ENCODE data around the gene ACVR1B. TPM values are rescaled to one million over a fixed set of nuclear protein-coding genes. Genes with fewer than 3 reads are reported as not detected.

ACVR1B gene
- total and polyA plus RNA-seq, 5 donors, result 14.6 to 19.4 (median 15.9) TPM

DNA sequence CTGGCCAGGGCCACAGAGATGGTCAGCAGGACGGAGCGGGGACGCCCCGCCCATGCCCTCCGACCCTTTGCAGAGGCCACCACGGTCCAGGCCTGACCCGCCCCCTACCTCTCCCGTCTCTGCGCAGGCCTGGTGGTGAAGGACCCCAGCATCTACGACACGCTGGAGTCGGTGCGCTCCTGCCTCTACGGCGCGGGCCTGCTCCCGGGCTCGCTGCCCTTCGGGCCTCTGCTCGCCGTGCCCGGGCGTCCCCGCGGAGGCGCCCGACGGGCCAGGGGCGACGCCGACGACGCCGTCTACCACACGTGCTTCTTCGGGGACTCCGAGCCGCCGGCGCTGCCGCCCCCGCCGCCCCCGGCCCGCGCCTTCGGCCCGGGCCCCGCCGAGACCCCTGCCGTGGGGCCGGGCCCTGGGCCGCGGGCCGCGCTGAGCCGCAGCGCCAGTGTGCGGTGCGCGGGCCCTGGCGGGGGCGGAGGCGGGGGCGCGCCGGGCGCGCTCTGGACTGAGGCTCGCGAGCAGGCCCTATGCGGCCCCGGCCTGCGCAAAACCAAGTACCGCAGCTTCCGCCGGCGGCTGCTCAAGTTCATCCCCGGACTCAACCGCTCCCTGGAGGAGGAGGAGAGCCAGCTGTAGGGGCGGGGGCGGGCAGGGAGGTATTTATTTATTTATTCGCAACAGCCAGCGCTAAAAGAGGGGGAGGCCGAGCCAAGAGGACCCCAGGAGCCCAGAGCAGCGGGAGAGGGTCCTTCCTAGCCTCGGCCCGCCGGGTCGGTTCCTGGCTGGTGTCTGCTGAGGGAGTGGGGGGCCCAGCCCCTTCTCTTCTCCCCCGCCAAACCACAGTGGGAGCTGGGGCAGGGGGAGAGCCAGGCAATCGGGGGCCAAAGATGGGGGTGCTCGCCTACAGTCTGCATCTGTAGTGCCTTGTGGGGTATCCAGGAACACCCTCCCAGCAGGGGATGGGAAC lies 63.4 kb downstream of the ACVR1B start:
- intact Hi-C loops (cut with DNase I), result no loop called here
- Histone ChIP-seq H3K27ac (ENCODE audit: low read length) (no peak overlapping the region), H3K4me1 (ENCODE audit: control insufficient read depth, insufficient read depth, low read length) (peaks cover 7% of the 10 kb centered on the region), H3K4me3 (ENCODE audit: low read length) (no peak overlapping the region), H3K27me3 (ENCODE audit: control insufficient read depth, insufficient read depth) (no peaks in the 10 kb centered on the region), H3K9me3 (ENCODE audit: control insufficient read depth, low read length) (no peaks in the 10 kb centered on the region)
- WGBS, result 73% methylated on average over 93 of the region's 93 CpGs
- no peak for ATAC-seq
- DNase-seq, result peak in 1 of 3 donors; percentile 60

DNA sequence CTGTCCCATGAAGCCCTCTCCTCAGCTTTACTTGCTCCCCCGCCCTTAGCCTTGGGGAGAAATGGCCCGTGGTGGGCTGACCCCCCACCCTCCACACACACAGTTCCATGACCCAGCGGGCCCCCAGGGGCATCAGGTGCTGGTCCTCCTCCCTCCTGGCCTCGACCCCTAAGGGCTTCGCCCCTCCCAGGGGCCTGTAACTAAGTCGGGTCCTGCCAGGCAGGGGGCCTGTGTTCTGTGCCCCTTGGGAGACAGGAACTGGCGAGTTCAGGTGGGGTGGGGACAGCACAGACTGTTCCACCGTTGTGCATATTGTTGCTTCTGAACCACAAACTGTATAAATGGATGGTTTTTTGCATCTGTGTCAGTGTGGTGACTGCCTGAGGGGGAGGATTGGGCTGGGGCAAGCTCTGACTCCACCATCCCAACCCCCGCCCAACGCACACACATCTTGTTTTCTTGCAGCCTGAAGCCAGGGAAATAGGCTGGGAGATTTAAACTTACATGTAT lies 64.1 kb downstream of the ACVR1B start:
- Histone ChIP-seq H3K9me3 (ENCODE audit: control insufficient read depth, low read length) (no peaks in the 10 kb centered on the region), H3K27me3 (ENCODE audit: control insufficient read depth, insufficient read depth) (no peaks in the 10 kb centered on the region), H3K4me1 (ENCODE audit: control insufficient read depth, insufficient read depth, low read length) (peaks cover 5% of the 10 kb centered on the region), H3K27ac (ENCODE audit: low read length) (no peak overlapping the region), H3K4me3 (ENCODE audit: low read length) (no peak overlapping the region)
- 78% methylated on average over 10 of the region's 10 CpGs for WGBS
- intact Hi-C loops (cut with DNase I), result no loop called here
- no peak for ATAC-seq
- DNase-seq, result no peak

DNA sequence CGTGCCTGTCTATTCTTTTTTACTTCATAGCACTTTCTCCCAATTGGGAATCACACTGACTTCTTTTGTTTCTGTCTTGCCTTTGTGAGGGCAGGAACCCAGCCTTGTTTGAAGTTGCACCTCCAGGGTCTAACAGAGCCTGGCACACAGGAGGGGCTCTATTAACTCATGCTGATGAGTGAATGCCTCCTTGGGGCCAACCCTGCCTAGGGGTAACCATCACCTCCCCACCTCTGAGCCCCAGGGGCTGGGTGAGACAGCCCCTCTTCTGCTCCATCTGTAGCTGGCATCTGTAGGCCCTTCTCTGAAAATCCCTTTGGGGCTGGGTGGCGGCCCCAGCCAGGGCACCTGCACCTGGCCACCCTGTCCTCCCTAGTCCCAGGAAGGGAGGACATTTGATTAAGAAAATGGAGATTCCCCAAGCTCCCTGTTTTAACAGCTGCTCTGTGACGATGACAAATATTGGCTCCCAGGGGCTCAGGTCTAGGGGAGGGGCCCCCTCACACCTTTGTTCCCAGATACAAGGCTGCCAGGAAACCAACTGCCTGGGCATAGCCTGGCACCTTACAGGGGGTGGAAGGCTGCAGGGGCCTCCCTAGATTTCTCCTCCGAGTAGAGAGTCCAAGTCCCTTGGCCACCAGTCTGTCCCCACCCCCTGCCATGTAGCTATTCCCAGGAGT lies 67.1 kb downstream of the ACVR1B start:
- intact Hi-C loops (cut with DNase I), result no loop called here
- peak in 1 of 3 donors; percentile 28 for DNase-seq

DNA sequence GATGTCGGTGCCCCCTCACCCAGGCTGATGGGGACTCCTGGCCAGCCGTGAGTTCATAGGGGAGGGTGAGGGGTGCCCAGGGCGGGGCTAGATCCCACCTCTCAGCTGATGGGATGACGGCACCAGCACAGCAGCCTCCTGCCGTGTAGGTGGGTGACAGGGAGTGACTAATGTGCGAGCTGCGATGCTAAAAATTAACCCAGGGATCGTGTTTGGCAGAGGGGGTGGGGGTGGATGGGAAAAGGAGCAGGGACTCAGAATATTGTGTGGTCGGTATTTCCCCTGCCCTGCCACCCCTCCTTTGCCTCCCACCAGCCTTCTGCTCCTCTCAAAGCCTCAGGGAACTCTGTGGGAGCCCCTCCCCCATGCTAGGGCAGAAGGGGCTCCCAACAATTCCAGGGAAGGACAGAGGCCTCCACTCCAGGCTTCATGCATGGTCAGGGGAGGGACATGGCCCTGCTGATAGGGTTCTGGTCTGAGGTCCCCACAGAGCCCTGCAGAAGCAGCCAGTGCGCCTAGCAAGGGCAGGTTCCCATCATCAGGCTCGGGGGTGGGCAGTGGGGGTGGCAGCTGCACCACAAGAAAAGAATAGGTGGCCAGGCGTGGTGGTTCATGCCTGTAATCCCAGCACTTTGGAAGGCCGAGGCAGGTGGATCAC lies 67.7 kb downstream of the ACVR1B start:
- intact Hi-C loops (cut with DNase I), result no loop called here
- no peak for ATAC-seq
- Histone ChIP-seq H3K27ac (ENCODE audit: low read length) (no peak overlapping the region), H3K4me1 (ENCODE audit: control insufficient read depth, insufficient read depth, low read length) (peaks cover 3% of the 10 kb centered on the region), H3K27me3 (ENCODE audit: control insufficient read depth, insufficient read depth) (no peaks in the 10 kb centered on the region), H3K9me3 (ENCODE audit: control insufficient read depth, low read length) (no peaks in the 10 kb centered on the region), H3K4me3 (ENCODE audit: low read length) (no peak overlapping the region)
- peak in 1 of 3 donors; percentile 59 for DNase-seq
- WGBS, result 75% methylated on average over 13 of the region's 13 CpGs

More for the DNA sequence above, 67.1 kb downstream of the ACVR1B start:
- H3K4me1 ChIP-seq (ENCODE audit: control insufficient read depth, insufficient read depth, low read length), result no peaks in the 10 kb centered on the region
- H3K9me3 ChIP-seq (ENCODE audit: control insufficient read depth, low read length), result no peaks in the 10 kb centered on the region
- H3K4me3 ChIP-seq (ENCODE audit: low read length), result no peak overlapping the region
- H3K27me3 ChIP-seq (ENCODE audit: control insufficient read depth, insufficient read depth), result no peaks in the 10 kb centered on the region
- WGBS, result 83% methylated on average over 4 of the region's 4 CpGs
- no peak overlapping the region for H3K27ac ChIP-seq (ENCODE audit: low read length)
- ATAC-seq, result no peak

DNA sequence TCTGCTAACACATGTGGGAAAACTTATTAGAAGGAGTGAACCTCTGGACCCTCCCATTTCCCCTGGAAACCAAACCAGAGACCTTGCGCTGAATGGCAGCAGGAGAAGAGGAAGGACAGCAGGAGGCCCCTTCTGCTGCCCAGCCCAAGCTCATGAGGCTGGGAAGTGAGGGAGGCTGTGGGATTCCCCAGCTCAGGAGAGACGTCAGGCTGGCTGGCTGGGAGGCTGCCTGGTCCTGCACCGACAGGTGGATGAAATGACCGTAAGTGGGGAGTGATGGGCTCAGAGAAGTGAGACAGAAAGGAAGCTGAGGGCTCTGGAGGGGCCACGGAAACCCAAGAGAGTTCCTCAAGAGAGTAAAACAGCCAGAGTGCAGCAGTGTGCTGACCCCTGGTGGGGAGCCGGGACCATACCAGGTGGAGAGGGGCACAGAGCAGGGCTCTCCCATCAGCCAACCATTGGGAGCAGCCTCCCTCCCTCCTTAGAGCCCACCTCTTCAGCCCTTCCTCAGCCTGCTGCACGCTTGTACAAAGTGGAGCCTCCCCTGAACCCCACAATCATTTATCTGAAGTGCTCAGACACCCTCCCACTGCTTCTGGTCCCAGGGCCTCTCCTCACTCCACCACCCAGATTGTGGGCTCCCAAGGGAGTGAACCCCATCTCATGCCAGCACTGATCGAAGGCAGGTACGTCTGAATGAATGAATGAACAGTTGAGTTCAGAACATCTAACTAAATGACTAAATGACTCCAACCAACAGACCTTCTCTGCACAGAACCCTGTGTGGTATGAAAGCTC lies 69.2 kb downstream of the ACVR1B start:
- DNase-seq, result peak in 2 of 3 donors; percentile 78 to 80
- WGBS, result 33% methylated on average over 9 of the region's 9 CpGs

DNA sequence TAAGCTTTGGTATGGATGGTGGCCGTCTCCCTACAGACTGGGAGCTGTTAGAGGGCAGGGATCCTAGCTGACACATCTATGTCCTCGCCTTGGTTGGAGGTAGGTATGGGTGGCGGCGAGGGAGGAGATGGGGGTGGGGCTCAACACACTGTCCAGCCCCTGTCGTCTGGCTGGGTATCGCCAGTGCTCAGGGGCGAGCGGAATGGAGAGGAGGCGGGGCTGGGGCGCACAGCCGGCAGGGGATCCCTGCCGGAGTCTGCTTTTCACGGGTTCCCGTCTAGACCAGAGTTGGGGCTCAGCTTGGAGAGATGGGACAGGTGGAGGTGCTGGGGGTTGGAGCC lies 71.3 kb downstream of the ACVR1B start:
- peak overlapping the region; percentile 25 for H3K4me3 ChIP-seq (ENCODE audit: low read length)
- DNase-seq, result no peak
- H3K9me3 ChIP-seq (ENCODE audit: control insufficient read depth, low read length), result no peaks in the 10 kb centered on the region
- ATAC-seq, result peak; percentile 2 to 5
- WGBS, result 21% methylated on average over 14 of the region's 14 CpGs
- intact Hi-C loops (cut with DNase I), result loop anchor here in 1 of 4 donors (10.0 kb wide), 1 partner anchor 102 kb away; no protein-coding TSS in a partner anchor
- H3K27ac ChIP-seq (ENCODE audit: low read length), result no peak overlapping the region
- H3K4me1 ChIP-seq (ENCODE audit: control insufficient read depth, insufficient read depth, low read length), result peaks cover 3% of the 10 kb centered on the region
- no peaks in the 10 kb centered on the region for H3K27me3 ChIP-seq (ENCODE audit: control insufficient read depth, insufficient read depth)

More for the DNA sequence above, 69.2 kb downstream of the ACVR1B start:
- Histone ChIP-seq H3K27me3 (ENCODE audit: control insufficient read depth, insufficient read depth) (no peaks in the 10 kb centered on the region), H3K27ac (ENCODE audit: low read length) (no peak overlapping the region), H3K4me3 (ENCODE audit: low read length) (no peak overlapping the region), H3K4me1 (ENCODE audit: control insufficient read depth, insufficient read depth, low read length) (peaks cover 3% of the 10 kb centered on the region), H3K9me3 (ENCODE audit: control insufficient read depth, low read length) (no peaks in the 10 kb centered on the region)
- ATAC-seq, result peak in 1 of 2 donors; percentile 6
- intact Hi-C loops (cut with DNase I), result loop anchor here in 1 of 4 donors (10.0 kb wide), 1 partner anchor 104 kb away; no protein-coding TSS in a partner anchor

DNA sequence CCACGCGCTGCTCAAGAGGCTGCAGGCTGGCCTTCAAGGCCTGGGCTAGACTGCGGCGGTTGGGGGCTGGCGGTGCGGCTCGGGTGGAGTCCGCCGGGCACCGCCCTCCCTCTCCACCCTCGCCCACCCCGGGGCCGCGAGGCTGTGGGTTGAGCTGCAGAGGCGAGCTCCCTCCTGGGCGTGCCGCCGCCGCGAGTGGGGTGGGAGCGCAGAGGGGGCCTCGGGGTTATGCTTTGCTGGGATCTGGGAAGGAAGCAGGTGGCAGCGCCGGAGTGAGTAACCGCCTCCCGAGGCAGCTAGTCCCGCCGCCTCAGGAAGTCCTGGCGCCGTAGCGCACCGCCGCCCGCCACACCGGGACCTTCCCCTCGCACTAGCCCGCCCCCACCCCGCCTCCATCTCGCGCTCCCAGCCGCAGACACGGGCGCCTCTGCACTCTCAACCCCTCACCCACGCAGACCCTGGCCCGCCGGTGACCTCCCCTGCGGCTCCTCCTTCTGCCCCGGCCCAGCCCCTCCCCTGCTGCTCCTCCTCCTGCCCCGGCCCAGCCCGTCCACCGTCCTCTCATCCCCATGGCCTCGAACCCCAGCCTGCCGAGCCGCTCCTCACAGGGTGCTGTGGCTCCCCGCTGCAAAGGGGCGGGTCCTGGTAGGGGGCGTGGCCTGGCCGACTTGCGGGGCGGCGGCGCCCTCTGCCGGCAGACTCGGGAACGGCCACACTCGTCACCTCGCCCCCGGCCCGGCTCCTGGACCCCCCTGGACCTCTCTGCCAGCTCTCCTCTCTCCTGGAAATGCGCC lies 71.9 kb downstream of the ACVR1B start:
- ATAC-seq (peak; percentile 74 to 78), DNase-seq (peak; percentile 91 to 96 (median 96))
- Histone ChIP-seq H3K9me3 (ENCODE audit: control insufficient read depth, low read length) (no peaks in the 10 kb centered on the region), H3K27ac (ENCODE audit: low read length) (peak overlapping the region; percentile 76), H3K4me1 (ENCODE audit: control insufficient read depth, insufficient read depth, low read length) (peaks cover 3% of the 10 kb centered on the region), H3K4me3 (ENCODE audit: low read length) (peak overlapping the region; percentile 25), H3K27me3 (ENCODE audit: control insufficient read depth, insufficient read depth) (no peaks in the 10 kb centered on the region)
- under 1% methylated on average over 70 of the region's 70 CpGs for WGBS
- intact Hi-C loops (cut with DNase I), result loop anchor here in 1 of 4 donors (10.0 kb wide), 1 partner anchor 101 kb away; no protein-coding TSS in a partner anchor

DNA sequence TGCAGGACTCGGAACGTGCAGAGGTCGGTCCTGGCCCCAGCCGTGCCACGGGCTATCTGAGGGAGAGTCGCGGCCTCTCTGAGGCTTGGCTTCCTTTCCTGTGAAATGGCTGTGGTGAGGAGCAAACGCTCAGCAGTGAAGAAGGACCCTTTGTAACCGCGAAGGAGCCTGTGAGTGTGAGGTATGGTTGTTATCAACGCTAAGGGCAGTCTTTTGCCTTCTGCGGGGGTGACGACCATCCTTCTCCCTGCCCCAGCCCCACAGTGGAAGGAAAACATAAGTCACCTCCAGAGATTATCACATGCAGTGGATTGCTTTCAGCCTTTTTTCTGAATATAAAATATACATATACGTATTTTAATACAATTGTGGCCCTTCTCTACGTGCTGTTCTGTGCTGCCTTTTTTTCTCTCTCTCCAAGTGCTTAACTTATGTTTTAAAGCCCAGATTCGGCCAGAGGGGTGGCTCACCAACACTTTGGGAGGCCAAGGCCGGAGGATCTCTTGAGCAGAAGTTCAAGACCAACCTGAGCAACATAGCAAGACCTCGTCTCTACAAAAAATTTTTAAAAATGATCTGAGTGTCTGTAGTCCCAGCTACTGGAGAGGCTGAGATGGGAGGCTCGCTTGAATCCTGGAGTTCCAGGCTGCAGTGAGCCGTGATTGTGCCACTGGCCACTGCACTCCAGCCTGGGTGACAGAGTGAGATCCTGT lies 72.6 kb downstream of the ACVR1B start:
- ATAC-seq (no peak), DNase-seq (peak in 1 of 3 donors; percentile 12)
- WGBS, result 27% methylated on average over 20 of the region's 20 CpGs
- Histone ChIP-seq H3K9me3 (ENCODE audit: control insufficient read depth, low read length) (no peaks in the 10 kb centered on the region), H3K4me1 (ENCODE audit: control insufficient read depth, insufficient read depth, low read length) (peaks cover 3% of the 10 kb centered on the region), H3K27ac (ENCODE audit: low read length) (peak overlapping the region; percentile 76), H3K4me3 (ENCODE audit: low read length) (peak overlapping the region; percentile 25), H3K27me3 (ENCODE audit: control insufficient read depth, insufficient read depth) (no peaks in the 10 kb centered on the region)
- intact Hi-C loops (cut with DNase I), result loop anchor here in 2 of 4 donors (2.0 to 10.0 kb wide), 2 partner anchors 59 to 101 kb away; no protein-coding TSS in a partner anchor

DNA sequence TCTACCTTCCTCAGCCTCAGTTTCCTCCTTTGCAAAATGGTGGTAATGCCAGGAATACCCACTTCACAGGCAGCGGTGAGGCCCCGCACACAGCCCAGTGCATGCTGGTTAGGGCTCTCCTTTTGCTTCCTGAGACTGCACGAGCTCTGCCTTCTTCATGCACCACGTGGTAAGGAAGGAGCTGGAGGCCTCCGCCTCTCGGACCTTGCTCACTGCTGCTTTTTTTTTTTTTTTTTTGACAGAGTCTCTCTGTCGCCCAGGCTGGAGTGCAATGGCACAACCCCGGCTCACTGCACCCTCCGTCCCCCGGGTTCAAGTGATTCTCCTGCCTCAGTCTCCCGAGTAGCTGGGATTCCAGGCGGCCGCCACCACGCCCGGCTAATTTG lies 73.3 kb downstream of the ACVR1B start:
- Histone ChIP-seq H3K4me3 (ENCODE audit: low read length) (no peak overlapping the region), H3K4me1 (ENCODE audit: control insufficient read depth, insufficient read depth, low read length) (peaks cover 3% of the 10 kb centered on the region), H3K27me3 (ENCODE audit: control insufficient read depth, insufficient read depth) (no peaks in the 10 kb centered on the region), H3K9me3 (ENCODE audit: control insufficient read depth, low read length) (no peaks in the 10 kb centered on the region), H3K27ac (ENCODE audit: low read length) (peak overlapping the region; percentile 89)
- peak; percentile 49 to 79 (median 75) for DNase-seq
- 69% methylated on average over 15 of the region's 15 CpGs for WGBS
- intact Hi-C loops (cut with DNase I), result loop anchor here (1.0 to 10.0 kb wide), 6 partner anchors 42 to 100 kb away; partner anchors contain the start of gene ATG101 (in 2 of the 4)
- peak; percentile 16 to 28 for ATAC-seq
